Liver (tissue), 9 donors: ENCODE results near the gene TRIM45. TPM values are rescaled to one million over a fixed set of nuclear protein-coding genes. Genes with fewer than 3 reads are reported as not detected.

Experiments used
- DNase-seq: peaks from one replicate; pipeline ENCODE4 v3.0.0-alpha.2; 2017; ENCODE audit warnings: low spot score
- H3K27ac ChIP-seq, 2 donors: one replicate each; pipeline ENCODE4 v1.7.0; 2013; ENCODE audit warnings: inconsistent platforms in 2 of 2, low read length in 2 of 2, control low read depth in 1 of 2, low read depth in 1 of 2, mild to moderate bottlenecking in 1 of 2
- H3K27me3 ChIP-seq, 4 donors: one replicate each; pipeline versions ENCODE4 v1.6.1 to v1.7.0; 2013; ENCODE audit warnings: low read length in 3 of 4, inconsistent platforms in 1 of 4, mild to moderate bottlenecking in 1 of 4, moderate library complexity in 1 of 4; ENCODE audit not compliant: control insufficient read depth in 4 of 4, insufficient read depth in 4 of 4
- H3K36me3 ChIP-seq, 4 donors: one replicate each; pipeline versions ENCODE4 v1.6.1 to v1.7.0; 2013; ENCODE audit warnings: low read length in 3 of 4, mild to moderate bottlenecking in 3 of 4, low read depth in 1 of 4, moderate library complexity in 1 of 4; ENCODE audit not compliant: control insufficient read depth in 4 of 4, insufficient read depth in 3 of 4
- H3K4me1 ChIP-seq, 4 donors: one replicate each; pipeline versions ENCODE4 v1.6.1 to v1.7.0; 2013; ENCODE audit warnings: low read length in 3 of 4, mild to moderate bottlenecking in 3 of 4, moderate library complexity in 1 of 4; ENCODE audit not compliant: control insufficient read depth in 4 of 4, insufficient read depth in 4 of 4
- H3K4me3 ChIP-seq, 3 donors: one replicate each; pipeline versions ENCODE4 v1.6.1 to v1.7.0; 2013; ENCODE audit warnings: low read length in 3 of 3, control low read depth in 1 of 3, low read depth in 1 of 3, mild to moderate bottlenecking in 1 of 3
- H3K9ac ChIP-seq, 2 donors: one replicate each; pipeline ENCODE4 v1.7.0; 2013; ENCODE audit warnings: low read length in 2 of 2, mild to moderate bottlenecking in 2 of 2, moderate library complexity in 2 of 2, control low read depth in 1 of 2, low read depth in 1 of 2
- H3K9me3 ChIP-seq, 4 donors: one replicate each; pipeline versions ENCODE4 v1.6.1 to v1.7.0; 2013; ENCODE audit warnings: low read length in 3 of 4; ENCODE audit not compliant: control insufficient read depth in 4 of 4
- ATF3 ChIP-seq: IDR thresholded peaks from 2 replicates; pipeline ENCODE4 v1.6.1; 2016; ENCODE audit warnings: antibody characterized with exemption
- EGR1 ChIP-seq, 2 donors: IDR thresholded peaks; 2 replicates each; pipeline ENCODE4 v1.6.1; 2016 to 2018; ENCODE audit warnings: antibody characterized with exemption in 2 of 2, low read depth in 2 of 2
- FOXA1 ChIP-seq: IDR thresholded peaks from 2 replicates; pipeline ENCODE4 v1.6.1; 2016; ENCODE audit warnings: antibody characterized with exemption
- FOXA2 ChIP-seq: IDR thresholded peaks from 2 replicates; pipeline ENCODE4 v1.6.1; 2016; ENCODE audit warnings: antibody characterized with exemption
- GABPA ChIP-seq, 2 donors: IDR thresholded peaks in 1 of 2; conservative IDR thresholded peaks in 1 of 2; 2 replicates each; pipeline ENCODE4 v1.6.1; 2016; ENCODE audit warnings: antibody characterized with exemption in 2 of 2, mild to moderate bottlenecking in 1 of 2, moderate library complexity in 1 of 2
- HNF4A ChIP-seq, 2 donors: conservative IDR thresholded peaks; 2 replicates each; pipeline ENCODE4 v1.6.1; 2016; ENCODE audit warnings: antibody characterized with exemption in 2 of 2, mild to moderate bottlenecking in 2 of 2
- HNF4G ChIP-seq: IDR thresholded peaks from 2 replicates; pipeline ENCODE4 v1.6.1; 2016; ENCODE audit warnings: antibody characterized with exemption
- JUND ChIP-seq, 2 donors: IDR thresholded peaks; 2 replicates each; pipeline ENCODE4 v1.6.1; 2016; ENCODE audit warnings: antibody characterized with exemption in 2 of 2
- MAX ChIP-seq: IDR thresholded peaks from 2 replicates; pipeline ENCODE4 v1.6.1; 2016; ENCODE audit warnings: antibody characterized with exemption
- NR2F2 ChIP-seq: IDR thresholded peaks from 2 replicates; pipeline ENCODE4 v1.6.1; 2016; ENCODE audit warnings: antibody characterized with exemption
- RAD21 ChIP-seq, 2 donors: IDR thresholded peaks; 2 replicates each; pipeline ENCODE4 v1.6.1; 2016; ENCODE audit warnings: antibody characterized with exemption in 2 of 2, mild to moderate bottlenecking in 2 of 2
- REST ChIP-seq: IDR thresholded peaks from 2 replicates; pipeline ENCODE4 v1.6.1; 2016; ENCODE audit warnings: antibody characterized with exemption, mild to moderate bottlenecking
- RXRA ChIP-seq, 2 donors: IDR thresholded peaks; 2 replicates each; pipeline ENCODE4 v1.6.1; 2017 to 2018; ENCODE audit warnings: antibody characterized with exemption in 2 of 2, mild to moderate bottlenecking in 1 of 2
- TAF1 ChIP-seq: conservative IDR thresholded peaks from 2 replicates; pipeline ENCODE4 v1.6.1; 2016; ENCODE audit warnings: antibody characterized with exemption, mild to moderate bottlenecking
- YY1 ChIP-seq: IDR thresholded peaks from 2 replicates; pipeline ENCODE4 v1.6.1; 2016; ENCODE audit warnings: antibody characterized with exemption, mild to moderate bottlenecking
- ZBTB33 ChIP-seq: IDR thresholded peaks from 2 replicates; pipeline ENCODE4 v1.6.1; 2016; ENCODE audit warnings: antibody characterized with exemption
- WGBS: extraction: QIAGEN DNeasy Blood & Tissue Kit; methylation state at CpG from one replicate; pipeline ENCODE4 v1.1.7; 2013; 5-methylcytosine and 5-hydroxymethylcytosine counted together
- polyA plus RNA-seq, 2 donors: library from polyadenylated mRNA; stranded (reverse) in 1 of 2; unstranded in 1 of 2; fragments of 200-250 nt in 1 of 2; fragments of >200 nt in 1 of 2; fragmentation: Nextera tagmentation in 1 of 2; extraction: Ambion mirVana in 1 of 2; gene quantifications; one replicate each; pipeline versions ENCODE4 v1.2.1 to v1.2.3, GENCODE V29; 2013 to 2015
- total RNA-seq, 2 donors: library from RNA; depleted of rRNA; stranded (reverse); fragments of >200 nt; gene quantifications; one replicate each; pipeline ENCODE4 v1.2.3, GENCODE V29; 2014
- donor health status: healthy.
- donor health status: healthy.
- donor health status: healthy.
- donor health status: healthy.
- donor health status: healthy.

TRIM45 gene
- total and polyA plus RNA-seq, 4 donors, result 0.28 to 1.5 (median 0.52) TPM

- H3K27me3 ChIP-seq, result no peaks in the 10 kb centered on the region
- peaks cover 2 to 23% (median 13%) of the 10 kb centered on the region in 4 donors for H3K4me1 ChIP-seq
- H3K36me3 ChIP-seq, result no peaks in the 10 kb centered on the region
- H3K9me3 ChIP-seq, result no peaks in the 10 kb centered on the region
- no peak overlapping the region for H3K4me3 ChIP-seq
- no peak overlapping the region for H3K9ac ChIP-seq
- no peak for DNase-seq
- WGBS, result 93% methylated on average over 3 of the region's 3 CpGs
- TF ChIP-seq EGR1 (IDR thresholded peaks at IDR 0.05; ENCODE audit: low read depth in 2 of 2) (no peak), FOXA1 (no peak), YY1 (no peak), ZBTB33 (no peak), RAD21 (IDR thresholded peaks at IDR 0.05) (no peak), MAX (no peak), TAF1 (no peak), RXRA (IDR thresholded peaks at IDR 0.05) (no peak), REST (no peak), FOXA2 (no peak), NR2F2 (no peak), HNF4G (no peak)
- no peak overlapping the region for H3K27ac ChIP-seq
Observed at GRCh38 chr1:117116784-117117130, 4.8 kb downstream of the TRIM45 start.

GRCh38 chr1:117116090-117116783 is 5.3 kb downstream of the TRIM45 start:
- no peak overlapping the region for H3K27ac ChIP-seq
- no peak overlapping the region for H3K9ac ChIP-seq
- H3K4me3 ChIP-seq, result no peak overlapping the region
- 96% methylated on average over 13 of the region's 13 CpGs for WGBS
- no peaks in the 10 kb centered on the region for H3K27me3 ChIP-seq
- no peaks in the 10 kb centered on the region for H3K36me3 ChIP-seq
- TF ChIP-seq GABPA (IDR thresholded peaks at IDR 0.05 in 1 of 2, conservative IDR thresholded peaks at IDR 0.05 in 1 of 2) (no peak), ATF3 (no peak), MAX (no peak), FOXA2 (no peak), EGR1 (IDR thresholded peaks at IDR 0.05; ENCODE audit: low read depth in 2 of 2) (no peak), JUND (IDR thresholded peaks at IDR 0.05) (no peak), ZBTB33 (no peak), HNF4A (conservative IDR thresholded peaks at IDR 0.05) (no peak), FOXA1 (no peak), RXRA (IDR thresholded peaks at IDR 0.05) (no peak)
- no peak for DNase-seq
- no peaks in the 10 kb centered on the region for H3K9me3 ChIP-seq
- H3K4me1 ChIP-seq, result peaks cover 2 to 21% (median 13%) of the 10 kb centered on the region in 4 donors
